Right renal cortex interstitium (tissue), 3 donors: ENCODE data around the gene TYMP. TPM values are rescaled to one million over a fixed set of nuclear protein-coding genes. Genes with fewer than 3 reads are reported as not detected.

Experiments
- DNase-seq, 3 donors: peaks; one replicate each; pipeline ENCODE4 v3.0.0-alpha.2; 2013; ENCODE audit warnings: low read depth in 3 of 3, low spot score in 2 of 3
- polyA plus RNA-seq, 3 donors: library from polyadenylated mRNA; unstranded; fragments of 120-200 nt; gene quantifications; one replicate each; pipeline ENCODE4 v1.2.1, GENCODE V29; 2013; ENCODE audit not compliant: insufficient read length in 3 of 3

Gene TYMP
- polyA plus RNA-seq, 3 donors, result 1.0 to 1.2 (median 1.1) TPM

- DNase-seq, result no peak
Observed at GRCh38 chr22:50563413-50564160, 33.8 kb upstream of the TYMP start.

- DNase-seq, result peak; percentile 75 to 91 (median 81)
Observed at GRCh38 chr22:50562523-50563412, 33.0 kb upstream of the TYMP start, which contains the start of gene SYCE3. SYCE3 (minus strand) TSS chr22:50562919; CDS start chr22:50556405, 6,514 bp downstream.

- DNase-seq, result no peak
Observed at GRCh38 chr22:50561401-50562358, 31.9 kb upstream of the TYMP start.

- DNase-seq, result no peak
Observed at GRCh38 chr22:50560034-50560433, 30.2 kb upstream of the TYMP start.

GRCh38 chr22:50556703-50557102 lies 26.9 kb upstream of the TYMP start:
- DNase-seq, result no peak

GRCh38 chr22:50553310-50553709 lies 23.5 kb upstream of the TYMP start:
- DNase-seq, result no peak

GRCh38 chr22:50551160-50551752 lies 21.4 kb upstream of the TYMP start:
- no peak for DNase-seq

GRCh38 chr22:50550395-50550794 lies 20.6 kb upstream of the TYMP start:
- DNase-seq, result no peak

- no peak for DNase-seq
Observed at GRCh38 chr22:50548921-50549790, 19.3 kb upstream of the TYMP start.

GRCh38 chr22:50548040-50548920 lies 18.5 kb upstream of the TYMP start:
- no peak for DNase-seq

GRCh38 chr22:50547263-50547985 lies 17.6 kb upstream of the TYMP start:
- DNase-seq, result no peak

- DNase-seq, result no peak
Observed at GRCh38 chr22:50546326-50547262, 16.8 kb upstream of the TYMP start.

GRCh38 chr22:50545522-50546325 lies 15.9 kb upstream of the TYMP start, which contains the start of gene KLHDC7B:
KLHDC7B (plus strand) TSS chr22:50545899; CDS start chr22:50546244, 345 bp downstream.
- no peak for DNase-seq

- no peak for DNase-seq
Observed at GRCh38 chr22:50544746-50545253, 15.0 kb upstream of the TYMP start.

- DNase-seq, result no peak
Observed at GRCh38 chr22:50544078-50544745, 14.4 kb upstream of the TYMP start.
